ENCODE results near the gene ERAL1. TPM values are rescaled to one million over a fixed set of nuclear protein-coding genes. Genes with fewer than 3 reads are reported as not detected.

ERAL1 gene
- total and polyA plus RNA-seq, 4 donors: 28.4 to 39.3 (median 36.9) TPM

- Histone ChIP-seq H3K4me3 (no peak overlapping the region), H3K27me3 (ENCODE audit: control insufficient read depth in 3 of 3, insufficient read depth in 3 of 3, low read length in 2 of 3) (no peaks in the 10 kb centered on the region), H3K9me3 (ENCODE audit: control insufficient read depth in 4 of 4, insufficient read depth in 3 of 4, low read length in 3 of 4) (no peaks in the 10 kb centered on the region), H3K9ac (ENCODE audit: insufficient read depth in 1 of 2, low read length in 2 of 2) (no peak overlapping the region), H3K36me3 (ENCODE audit: control insufficient read depth in 4 of 4, insufficient read depth in 4 of 4, low read length in 4 of 4) (peaks cover 2 to 78% (median 34%) of the 10 kb centered on the region in 4 donors), H3K27ac (ENCODE audit: low read depth in 1 of 2, low read length in 1 of 2) (no peak overlapping the region), H3K4me1 (ENCODE audit: control insufficient read depth in 5 of 5, insufficient read depth in 5 of 5, low read length in 5 of 5) (no peaks in the 10 kb centered on the region)
- no peak for ATAC-seq (ENCODE audit: insufficient read depth, low FRiP score)
- no peak for TF ChIP-seq CTCF (IDR thresholded peaks at IDR 0.05; ENCODE audit: control extremely low read depth, extremely low read depth)
- 94 to 96% methylated on average over 18 of the region's 18 CpGs for WGBS, 2 donors
- no peak for DNase-seq
Measured at GRCh38 chr17:28882154-28882895, 27.5 kb downstream of the ERAL1 start.

- Histone ChIP-seq H3K9me3 (ENCODE audit: control insufficient read depth in 4 of 4, insufficient read depth in 3 of 4, low read length in 3 of 4) (no peaks in the 10 kb centered on the region), H3K4me3 (no peak overlapping the region), H3K9ac (ENCODE audit: insufficient read depth in 1 of 2, low read length in 2 of 2) (no peak overlapping the region), H3K4me1 (ENCODE audit: control insufficient read depth in 5 of 5, insufficient read depth in 5 of 5, low read length in 5 of 5) (no peaks in the 10 kb centered on the region), H3K27me3 (ENCODE audit: control insufficient read depth in 3 of 3, insufficient read depth in 3 of 3, low read length in 2 of 3) (no peaks in the 10 kb centered on the region), H3K36me3 (ENCODE audit: control insufficient read depth in 4 of 4, insufficient read depth in 4 of 4, low read length in 4 of 4) (peaks cover 2 to 86% (median 36%) of the 10 kb centered on the region in 4 donors), H3K27ac (ENCODE audit: low read depth in 1 of 2, low read length in 1 of 2) (no peak overlapping the region)
- no peak for TF ChIP-seq CTCF (IDR thresholded peaks at IDR 0.05; ENCODE audit: control extremely low read depth, extremely low read depth)
- DNase-seq (no peak), ATAC-seq (ENCODE audit: insufficient read depth, low FRiP score) (no peak)
- 90 to 91% methylated on average over 27 of the region's 27 CpGs for WGBS, 2 donors
Measured at GRCh38 chr17:28883967-28884702, 29.3 kb downstream of the ERAL1 start.

GRCh38 chr17:28885363-28885762 is 30.5 kb downstream of the ERAL1 start:
- WGBS, 2 donors: 95 to 96% methylated on average over 4 of the region's 4 CpGs
- H3K27me3 ChIP-seq (ENCODE audit: control insufficient read depth in 3 of 3, insufficient read depth in 3 of 3, low read length in 2 of 3): no peaks in the 10 kb centered on the region
- no peak overlapping the region for H3K27ac ChIP-seq (ENCODE audit: low read depth in 1 of 2, low read length in 1 of 2)
- H3K4me1 ChIP-seq (ENCODE audit: control insufficient read depth in 5 of 5, insufficient read depth in 5 of 5, low read length in 5 of 5): no peaks in the 10 kb centered on the region
- H3K4me3 ChIP-seq: no peak overlapping the region
- DNase-seq (no peak), ATAC-seq (ENCODE audit: insufficient read depth, low FRiP score) (no peak)
- TF ChIP-seq CTCF (IDR thresholded peaks at IDR 0.05; ENCODE audit: control extremely low read depth, extremely low read depth): no peak
- H3K9ac ChIP-seq (ENCODE audit: insufficient read depth in 1 of 2, low read length in 2 of 2): no peak overlapping the region
- no peaks in the 10 kb centered on the region for H3K9me3 ChIP-seq (ENCODE audit: control insufficient read depth in 4 of 4, insufficient read depth in 3 of 4, low read length in 3 of 4)
- H3K36me3 ChIP-seq (ENCODE audit: control insufficient read depth in 4 of 4, insufficient read depth in 4 of 4, low read length in 4 of 4): peaks cover 0 to 73% (median 30%) of the 10 kb centered on the region in 4 donors

Measured in lung (tissue), 12 donors.